GM18526 (cell line): Measurements from ENCODE around the gene AKNA.
A peak's percentile ranks its signal among the peaks of the same experiment; 100 is the strongest.

Source experiments
- POLR2A ChIP-seq: IDR thresholded peaks from 3 replicates; pipeline ENCODE4 v1.6.1; 2011; ENCODE audit not compliant: insufficient read length; ENCODE audit errors: extremely low read depth

Gene AKNA

GRCh38 chr9:114392749-114393112 lies 4.9 kb upstream of the AKNA start:
- TF ChIP-seq POLR2A, result no peak

GRCh38 chr9:114390952-114391351 lies 3.2 kb upstream of the AKNA start:
- no peak for TF ChIP-seq POLR2A

GRCh38 chr9:114389612-114390368 lies 2.0 kb upstream of the AKNA start:
- TF ChIP-seq POLR2A, result peak; percentile 2

- no peak for TF ChIP-seq POLR2A
Measured at GRCh38 chr9:114388764-114389375, 1.1 kb upstream of the AKNA start.

- TF ChIP-seq POLR2A, result no peak
Measured at GRCh38 chr9:114388357-114388682, 538 bp upstream of the AKNA start.

- peak; percentile 19 for TF ChIP-seq POLR2A
Measured at GRCh38 chr9:114386886-114387679, 699 bp downstream of the AKNA start.

GRCh38 chr9:114386361-114386885 lies 1.4 kb downstream of the AKNA start:
- peak; percentile 34 for TF ChIP-seq POLR2A

- TF ChIP-seq POLR2A, result peak; percentile 87
Measured at GRCh38 chr9:114385397-114386181, 2.2 kb downstream of the AKNA start.

- TF ChIP-seq POLR2A, result no peak
Measured at GRCh38 chr9:114384836-114385396, 2.9 kb downstream of the AKNA start.

GRCh38 chr9:114384341-114384740 lies 3.4 kb downstream of the AKNA start:
- no peak for TF ChIP-seq POLR2A

- TF ChIP-seq POLR2A, result no peak
Measured at GRCh38 chr9:114383521-114384231, 4.1 kb downstream of the AKNA start.

- TF ChIP-seq POLR2A, result peak; percentile 47
Measured at GRCh38 chr9:114382699-114383520, 4.9 kb downstream of the AKNA start.

GRCh38 chr9:114378883-114379282 lies 8.9 kb downstream of the AKNA start:
- no peak for TF ChIP-seq POLR2A
